GM12878 (cell line): ENCODE results near the gene KLHL30.

Source experiments
- BCLAF1 ChIP-seq: fragments of 450-650 bp; IDR thresholded peaks from 2 replicates; pipeline ENCODE4 v1.6.1; 2017; ENCODE audit warnings: antibody characterized with exemption, mild to moderate bottlenecking, moderate library complexity
- BHLHE40 ChIP-seq, 2 experiments: fragments of 450-650 bp in 1 of 2; IDR thresholded peaks; 2 replicates each; pipeline ENCODE4 v1.6.1; 2011 to 2017; ENCODE audit warnings: low read depth in 2 of 2, borderline replicate concordance in 1 of 2, improper control_type of control experiment in 1 of 2, low read length in 1 of 2, mild to moderate bottlenecking in 1 of 2
- CREB1 ChIP-seq: IDR thresholded peaks from 2 replicates; pipeline ENCODE4 v1.6.1; 2012; ENCODE audit warnings: low read depth, mild to moderate bottlenecking, inconsistent platforms
- CTCF ChIP-seq, 3 experiments: IDR thresholded peaks in 2 of 3; conservative IDR thresholded peaks in 1 of 3; 2 replicates each; pipeline ENCODE4 v1.5.1; 2011; ENCODE audit warnings: low read depth in 3 of 3, low read length in 3 of 3, mild to moderate bottlenecking in 3 of 3, control low read depth in 2 of 3, moderate library complexity in 2 of 3, inconsistent platforms in 1 of 3, mixed read lengths in 1 of 3; ENCODE audit not compliant: control insufficient read depth in 2 of 3, insufficient read depth in 1 of 3; ENCODE audit errors: extremely low read depth in 1 of 3
- EP300 ChIP-seq, 2 experiments: fragments of 150-350 bp in 1 of 2; IDR thresholded peaks; 2 replicates each; pipeline ENCODE4 v1.6.1; 2011 to 2012; ENCODE audit warnings: low read depth in 2 of 2, low read length in 2 of 2, borderline replicate concordance in 1 of 2, improper control_type of control experiment in 1 of 2, inconsistent platforms in 1 of 2; ENCODE audit not compliant: control insufficient read depth in 1 of 2
- FOS ChIP-seq: IDR thresholded peaks from 3 replicates; pipeline ENCODE4 v1.6.1; 2011; ENCODE audit warnings: borderline replicate concordance; ENCODE audit not compliant: insufficient read length; ENCODE audit errors: extremely low read depth
- MAX ChIP-seq: IDR thresholded peaks from 2 replicates; pipeline ENCODE4 v1.6.1; 2012; ENCODE audit warnings: low read depth, low read length, improper control_type of control experiment
- MTA3 ChIP-seq: IDR thresholded peaks from 2 replicates; pipeline ENCODE4 v1.6.1; 2012; ENCODE audit warnings: low read length, inconsistent platforms, borderline replicate concordance
- PKNOX1 ChIP-seq: fragments of 450-650 bp; IDR thresholded peaks from 2 replicates; pipeline ENCODE4 v1.6.1; 2016; ENCODE audit warnings: mild to moderate bottlenecking
- RELA ChIP-seq: fragments of 450-650 bp; IDR thresholded peaks from 2 replicates; pipeline ENCODE4 v1.8.0; 2014; ENCODE audit warnings: borderline replicate concordance; ENCODE audit not compliant: partially characterized antibody
- SP1 ChIP-seq: IDR thresholded peaks from one replicate; pipeline ENCODE4 v1.6.1; 2011; ENCODE audit warnings: low read depth, low read length
- TAF1 ChIP-seq: IDR thresholded peaks from 2 replicates; pipeline ENCODE4 v1.6.1; 2011; ENCODE audit warnings: mild to moderate bottlenecking, low read depth, low read length, borderline replicate concordance
- ZNF384 ChIP-seq: IDR thresholded peaks from 2 replicates; pipeline ENCODE4 v1.6.1; 2012; ENCODE audit warnings: low read depth, mild to moderate bottlenecking, low read length, improper control_type of control experiment, borderline replicate concordance

- TF ChIP-seq SP1: no peak
- no peak for TF ChIP-seq MAX
- TF ChIP-seq CREB1: no peak
- TF ChIP-seq BHLHE40 (IDR thresholded peaks at IDR 0.05; ENCODE audit: borderline replicate concordance in 1 of 2, low read depth in 2 of 2, low read length in 1 of 2): no peak
- TF ChIP-seq ZNF384: no peak
- no peak for TF ChIP-seq FOS
- no peak for TF ChIP-seq RELA
- TF ChIP-seq MTA3: no peak
- no peak for TF ChIP-seq TAF1
- TF ChIP-seq PKNOX1: no peak
- TF ChIP-seq BCLAF1: no peak
- TF ChIP-seq CTCF (IDR thresholded peaks at IDR 0.05 in 2 of 3, conservative IDR thresholded peaks at IDR 0.05 in 1 of 3; ENCODE audit: control insufficient read depth in 2 of 3, extremely low read depth in 1 of 3, insufficient read depth in 1 of 3, low read depth in 3 of 3, low read length in 3 of 3): no peak
- TF ChIP-seq EP300 (IDR thresholded peaks at IDR 0.05; ENCODE audit: borderline replicate concordance in 1 of 2, control insufficient read depth in 1 of 2, low read depth in 2 of 2, low read length in 2 of 2): no peak
These were observed 45.0 kb upstream of the KLHL30 start for GRCh38 chr2:238093181-238094140.
